Measurements from ENCODE around the gene ASAP3.

DNA sequence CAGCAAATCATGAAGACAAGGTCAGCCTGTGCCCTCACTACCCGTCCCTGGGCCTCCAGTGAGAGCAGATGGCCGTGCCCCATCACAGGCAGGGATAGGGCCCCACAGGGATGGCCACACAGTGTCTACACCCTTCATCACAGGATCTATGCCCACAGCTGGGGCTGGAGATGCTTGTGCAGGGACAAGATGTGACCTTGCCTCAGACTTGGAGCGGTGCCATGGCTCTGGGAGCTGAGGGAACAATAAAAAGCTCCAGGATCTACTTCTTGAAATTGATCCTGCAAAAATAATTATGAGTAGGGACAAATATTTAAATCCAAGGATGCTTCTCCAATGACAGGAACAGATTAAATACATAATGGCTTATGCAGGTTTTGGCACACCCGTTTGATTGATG, 34.0 kb downstream of the ASAP3 start:
- TF ChIP-seq CTCF (IDR thresholded peaks at IDR 0.05) (no peak), EZH2phosphoT487 (IDR thresholded peaks at IDR 0.05) (no peak), EZH2 (IDR thresholded peaks at IDR 0.05) (no peak)

Data from neural progenitor cell (in vitro differentiated cells).